Measurements from ENCODE around the gene DEAF1.

Gene DEAF1

GRCh38 chr11:721247-721740, 26.3 kb upstream of the DEAF1 start:
- no peak for DNase-seq (ENCODE audit: low read depth in 2 of 2)

- DNase-seq (ENCODE audit: low read depth in 2 of 2): no peak
Observed at GRCh38 chr11:720642-721246, 25.7 kb upstream of the DEAF1 start.

- DNase-seq (ENCODE audit: low read depth in 2 of 2): no peak
Observed at GRCh38 chr11:720017-720641, 25.1 kb upstream of the DEAF1 start.

- no peak for DNase-seq (ENCODE audit: low read depth in 2 of 2)
Observed at GRCh38 chr11:719214-720016, 24.4 kb upstream of the DEAF1 start.

GRCh38 chr11:714436-714835, 19.4 kb upstream of the DEAF1 start:
- DNase-seq (ENCODE audit: low read depth in 2 of 2): no peak

GRCh38 chr11:709109-709997, 14.3 kb upstream of the DEAF1 start:
- DNase-seq (ENCODE audit: low read depth in 2 of 2): no peak

- DNase-seq (ENCODE audit: low read depth in 2 of 2): no peak
Observed at GRCh38 chr11:708511-708910, 13.5 kb upstream of the DEAF1 start.

GRCh38 chr11:707817-708420, 12.9 kb upstream of the DEAF1 start:
- DNase-seq (ENCODE audit: low read depth in 2 of 2): no peak

- DNase-seq (ENCODE audit: low read depth in 2 of 2): no peak
Observed at GRCh38 chr11:706957-707816, 12.2 kb upstream of the DEAF1 start.

- no peak for DNase-seq (ENCODE audit: low read depth in 2 of 2)
Observed at GRCh38 chr11:706439-706956, 11.5 kb upstream of the DEAF1 start.

GRCh38 chr11:705646-706438, 10.8 kb upstream of the DEAF1 start, which contains the start of gene EPS8L2:
Gene EPS8L2, plus strand, starts transcription at chr11:706231. Its CDS starts 3,177 bp downstream, at chr11:709408.
- DNase-seq (ENCODE audit: low read depth in 2 of 2): no peak

- no peak for DNase-seq (ENCODE audit: low read depth in 2 of 2)
Observed at GRCh38 chr11:704781-705645, 10.0 kb upstream of the DEAF1 start.

GRCh38 chr11:704228-704674, 9.2 kb upstream of the DEAF1 start:
- DNase-seq (ENCODE audit: low read depth in 2 of 2): no peak

GRCh38 chr11:703506-703905, 8.5 kb upstream of the DEAF1 start:
- no peak for DNase-seq (ENCODE audit: low read depth in 2 of 2)

GRCh38 chr11:702462-703461, 7.7 kb upstream of the DEAF1 start:
- no peak for DNase-seq (ENCODE audit: low read depth in 2 of 2)

- no peak for DNase-seq (ENCODE audit: low read depth in 2 of 2)
Observed at GRCh38 chr11:701741-702461, 6.9 kb upstream of the DEAF1 start.

All from stimulated activated CD8-positive, alpha-beta memory T cell treated with anti-CD3 and anti-CD28 coated beads, Interleukin-15, amount 100 ng/mL, for 4 hours (primary cell).